Heart left ventricle (tissue), 13 donors: Measurements from ENCODE around the gene ABHD12B.

Experiments used
- CTCF ChIP-seq, 12 donors: fragments of 200-600 bp; sonication (generic) in 4 of 12; IDR thresholded peaks; one replicate each; pipeline versions ENCODE4 v1.5.0 to v1.8.0; 2018 to 2022; ENCODE audit warnings: antibody characterized with exemption in 12 of 12, mild to moderate bottlenecking in 5 of 12
- POLR2A ChIP-seq, 2 donors: fragments of 450-650 bp; IDR thresholded peaks; one replicate each; pipeline ENCODE4 v1.6.1; 2017; ENCODE audit warnings: antibody characterized with exemption in 2 of 2, mild to moderate bottlenecking in 2 of 2, moderate library complexity in 2 of 2
- donor health status: ischemic (EF 13 %, LVEDD 7.1; RV severe dilation, severe dysfunction).
- donor health status: DM: no; HTN: yes; CAD: no.
- donor health status: DM: no; HTN: no; CAD: no.
- donor health status: ischemic (EF 25% LVEDD 6.9; RV normal size, moderate dysfunction).
- donor health status: ischemic (EF 25% LVEDD 5.7; RV mildly dilated, moderate dysfunction).
- donor health status: ischemic (EF 35%, LVEDD 5.7; RV mildly dilated, moderate dysfunction).
- donor health status: nonischemic (EF 11% LVEDD 7.7; RV severe dilation, severe dysfunction).
- donor health status: DM: yes; HTN: yes; CAD: no.
- donor health status: PGD.
- donor health status: ischemic (EF 29% LVEDD 5.4; RV normal size, mild dysfunction).
- donor health status: nonischemic (EF 23%, LVEDD 6.1; RV moderate dilation, normal function).

- TF ChIP-seq POLR2A (IDR thresholded peaks at IDR 0.05) (no peak), CTCF (IDR thresholded peaks at IDR 0.05) (no peak)
Measured at GRCh38 chr14:50946234-50946935, 74.5 kb downstream of the ABHD12B start.
